Effector memory CD4-positive, alpha-beta T cell (primary cell): ENCODE results near the gene VEGFA.

ENCODE experiments used
- DNase-seq, 3 donors: peaks; one replicate each; pipeline ENCODE4 v3.0.0-alpha.2; 2020
- H3K27ac ChIP-seq: 2 replicates; pipeline ENCODE4 v1.7.0; 2013; ENCODE audit warnings: mild to moderate bottlenecking, low read length, moderate library complexity; ENCODE audit not compliant: insufficient read depth, poor library complexity, severe bottlenecking
- H3K27me3 ChIP-seq: replicated peaks from 2 replicates; pipeline ENCODE4 v1.7.0; 2013; ENCODE audit warnings: mild to moderate bottlenecking, low read length; ENCODE audit not compliant: insufficient read depth, control insufficient read depth, poor library complexity, severe bottlenecking
- H3K36me3 ChIP-seq: 2 replicates; pipeline ENCODE4 v1.7.0; 2013; ENCODE audit warnings: mild to moderate bottlenecking, low read length, moderate library complexity; ENCODE audit not compliant: control insufficient read depth, insufficient read depth
- H3K4me1 ChIP-seq: 2 replicates; pipeline ENCODE4 v1.7.0; 2013; ENCODE audit warnings: low read length, mild to moderate bottlenecking; ENCODE audit not compliant: control insufficient read depth, insufficient read depth, poor library complexity, severe bottlenecking
- H3K4me3 ChIP-seq: 2 replicates; pipeline ENCODE4 v1.7.0; 2013; ENCODE audit warnings: low read length, low read depth, mild to moderate bottlenecking; ENCODE audit not compliant: insufficient read depth, poor library complexity, severe bottlenecking
- H3K9me3 ChIP-seq: 2 replicates; pipeline ENCODE4 v1.7.0; 2013; ENCODE audit warnings: mild to moderate bottlenecking, low read length, moderate library complexity; ENCODE audit not compliant: control insufficient read depth

The VEGFA gene

GRCh38 chr6:43766500-43766853 lies 3.5 kb upstream of the VEGFA start:
- Histone ChIP-seq H3K4me1 (peaks cover 5% of the 10 kb centered on the region), H3K4me3 (no peak overlapping the region), H3K36me3 (no peaks in the 10 kb centered on the region), H3K9me3 (no peaks in the 10 kb centered on the region), H3K27me3 (no peaks in the 10 kb centered on the region), H3K27ac (no peak overlapping the region)
- no peak for DNase-seq

DNA sequence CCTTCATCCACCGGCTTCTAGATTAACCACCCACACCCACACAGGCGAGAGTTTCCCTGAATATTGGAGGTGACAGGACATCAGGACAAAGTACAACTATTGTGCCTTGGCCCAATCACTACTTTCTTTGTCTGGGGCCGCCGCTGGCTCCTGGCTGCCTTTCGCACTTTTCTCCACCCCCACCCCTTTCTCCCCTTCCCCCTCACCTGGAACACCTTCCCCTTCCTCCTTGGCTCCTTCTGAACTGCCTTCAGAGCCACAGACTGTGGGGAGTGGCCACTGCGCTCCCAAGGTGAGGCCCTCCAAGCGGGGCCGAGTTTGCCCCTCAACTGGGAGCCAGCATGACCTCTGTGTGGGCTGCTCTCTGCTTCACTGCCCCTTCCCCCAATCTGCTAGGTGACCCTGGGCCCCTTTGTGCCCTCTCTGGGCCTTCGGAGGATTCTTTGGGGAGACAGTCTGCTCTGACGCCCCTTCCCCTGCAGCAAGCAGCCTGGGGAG lies 3.0 kb upstream of the VEGFA start:
- Histone ChIP-seq H3K9me3 (no peaks in the 10 kb centered on the region), H3K27me3 (peaks cover under 1% of the 10 kb centered on the region), H3K4me1 (peaks cover 9% of the 10 kb centered on the region), H3K36me3 (no peaks in the 10 kb centered on the region), H3K27ac (no peak overlapping the region), H3K4me3 (no peak overlapping the region)
- DNase-seq: no peak

DNA sequence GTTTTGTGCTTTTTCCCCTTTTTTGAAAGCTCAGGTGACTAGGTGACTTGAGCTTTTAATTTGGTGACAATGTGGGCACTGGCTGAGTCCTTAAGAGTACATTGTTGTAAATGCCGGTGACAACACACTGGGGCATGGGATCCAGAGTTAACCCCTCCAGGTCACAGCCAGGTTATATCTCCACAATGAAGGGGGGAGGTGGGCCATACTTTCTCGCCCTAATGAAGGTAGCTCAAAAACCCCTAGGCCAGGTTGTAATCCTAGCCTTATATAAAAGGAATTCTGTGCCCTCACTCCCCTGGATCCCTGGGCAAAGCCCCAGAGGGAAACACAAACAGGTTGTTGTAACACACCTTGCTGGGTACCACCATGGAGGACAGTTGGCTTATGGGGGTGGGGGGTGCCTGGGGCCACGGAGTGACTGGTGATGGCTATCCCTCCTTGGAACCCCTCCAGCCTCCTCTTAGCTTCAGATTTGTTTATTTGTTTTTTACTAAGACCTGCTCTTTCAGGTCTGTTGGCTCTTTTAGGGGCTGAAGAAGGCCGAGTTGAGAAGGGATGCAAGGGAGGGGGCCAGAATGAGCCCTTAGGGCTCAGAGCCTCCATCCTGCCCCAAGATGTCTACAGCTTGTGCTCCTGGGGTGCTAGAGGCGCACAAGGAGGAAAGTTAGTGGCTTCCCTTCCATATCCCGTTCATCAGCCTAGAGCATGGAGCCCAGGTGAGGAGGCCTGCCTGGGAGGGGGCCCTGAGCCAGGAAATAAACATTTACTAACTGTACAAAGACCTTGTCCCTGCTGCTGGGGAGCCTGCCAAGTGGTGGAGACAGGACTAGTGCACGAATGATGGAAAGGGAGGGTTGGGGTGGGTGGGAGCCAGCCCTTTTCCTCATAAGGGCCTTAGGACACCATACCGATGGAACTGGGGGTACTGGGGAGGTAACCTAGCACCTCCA lies 2.2 kb upstream of the VEGFA start:
- no peak for DNase-seq
- H3K9me3 ChIP-seq: no peaks in the 10 kb centered on the region
- H3K36me3 ChIP-seq: no peaks in the 10 kb centered on the region
- H3K4me3 ChIP-seq: no peak overlapping the region
- H3K4me1 ChIP-seq: peaks cover 11% of the 10 kb centered on the region
- peaks cover 9% of the 10 kb centered on the region for H3K27me3 ChIP-seq
- H3K27ac ChIP-seq: no peak overlapping the region

DNA sequence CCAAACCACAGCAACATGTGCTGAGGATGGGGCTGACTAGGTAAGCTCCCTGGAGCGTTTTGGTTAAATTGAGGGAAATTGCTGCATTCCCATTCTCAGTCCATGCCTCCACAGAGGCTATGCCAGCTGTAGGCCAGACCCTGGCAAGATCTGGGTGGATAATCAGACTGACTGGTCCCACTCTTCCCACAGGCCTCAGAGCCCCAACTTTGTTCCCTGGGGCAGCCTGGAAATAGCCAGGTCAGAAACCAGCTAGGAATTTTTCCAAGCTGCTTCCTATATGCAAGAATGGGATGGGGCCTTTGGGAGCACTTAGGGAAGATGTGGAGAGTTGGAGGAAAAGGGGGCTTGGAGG lies 1.5 kb upstream of the VEGFA start:
- no peaks in the 10 kb centered on the region for H3K36me3 ChIP-seq

GRCh38 chr6:43768983-43769525 lies 957 bp upstream of the VEGFA start:
- peaks cover 11% of the 10 kb centered on the region for H3K4me1 ChIP-seq
- no peak overlapping the region for H3K4me3 ChIP-seq
- no peaks in the 10 kb centered on the region for H3K36me3 ChIP-seq
- DNase-seq: no peak
- H3K27ac ChIP-seq: no peak overlapping the region
- no peaks in the 10 kb centered on the region for H3K9me3 ChIP-seq
- H3K27me3 ChIP-seq: peaks cover 18% of the 10 kb centered on the region

More for the DNA sequence above, 1.5 kb upstream of the VEGFA start:
- Histone ChIP-seq H3K27ac (no peak overlapping the region), H3K4me1 (peaks cover 11% of the 10 kb centered on the region), H3K9me3 (no peaks in the 10 kb centered on the region), H3K4me3 (no peak overlapping the region), H3K27me3 (peaks cover 13% of the 10 kb centered on the region)
- no peak for DNase-seq

DNA sequence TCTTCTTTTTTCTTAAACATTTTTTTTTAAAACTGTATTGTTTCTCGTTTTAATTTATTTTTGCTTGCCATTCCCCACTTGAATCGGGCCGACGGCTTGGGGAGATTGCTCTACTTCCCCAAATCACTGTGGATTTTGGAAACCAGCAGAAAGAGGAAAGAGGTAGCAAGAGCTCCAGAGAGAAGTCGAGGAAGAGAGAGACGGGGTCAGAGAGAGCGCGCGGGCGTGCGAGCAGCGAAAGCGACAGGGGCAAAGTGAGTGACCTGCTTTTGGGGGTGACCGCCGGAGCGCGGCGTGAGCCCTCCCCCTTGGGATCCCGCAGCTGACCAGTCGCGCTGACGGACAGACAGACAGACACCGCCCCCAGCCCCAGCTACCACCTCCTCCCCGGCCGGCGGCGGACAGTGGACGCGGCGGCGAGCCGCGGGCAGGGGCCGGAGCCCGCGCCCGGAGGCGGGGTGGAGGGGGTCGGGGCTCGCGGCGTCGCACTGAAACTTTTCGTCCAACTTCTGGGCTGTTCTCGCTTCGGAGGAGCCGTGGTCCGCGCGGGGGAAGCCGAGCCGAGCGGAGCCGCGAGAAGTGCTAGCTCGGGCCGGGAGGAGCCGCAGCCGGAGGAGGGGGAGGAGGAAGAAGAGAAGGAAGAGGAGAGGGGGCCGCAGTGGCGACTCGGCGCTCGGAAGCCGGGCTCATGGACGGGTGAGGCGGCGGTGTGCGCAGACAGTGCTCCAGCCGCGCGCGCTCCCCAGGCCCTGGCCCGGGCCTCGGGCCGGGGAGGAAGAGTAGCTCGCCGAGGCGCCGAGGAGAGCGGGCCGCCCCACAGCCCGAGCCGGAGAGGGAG lies 580 bp downstream of the VEGFA start:
- peaks cover 22% of the 10 kb centered on the region for H3K27me3 ChIP-seq
- H3K4me3 ChIP-seq: peak overlapping the region; percentile 65
- peaks cover 14% of the 10 kb centered on the region for H3K4me1 ChIP-seq
- H3K27ac ChIP-seq: no peak overlapping the region
- DNase-seq: peak in 1 of 3 donors; percentile 5
- H3K36me3 ChIP-seq: no peaks in the 10 kb centered on the region
- no peaks in the 10 kb centered on the region for H3K9me3 ChIP-seq

DNA sequence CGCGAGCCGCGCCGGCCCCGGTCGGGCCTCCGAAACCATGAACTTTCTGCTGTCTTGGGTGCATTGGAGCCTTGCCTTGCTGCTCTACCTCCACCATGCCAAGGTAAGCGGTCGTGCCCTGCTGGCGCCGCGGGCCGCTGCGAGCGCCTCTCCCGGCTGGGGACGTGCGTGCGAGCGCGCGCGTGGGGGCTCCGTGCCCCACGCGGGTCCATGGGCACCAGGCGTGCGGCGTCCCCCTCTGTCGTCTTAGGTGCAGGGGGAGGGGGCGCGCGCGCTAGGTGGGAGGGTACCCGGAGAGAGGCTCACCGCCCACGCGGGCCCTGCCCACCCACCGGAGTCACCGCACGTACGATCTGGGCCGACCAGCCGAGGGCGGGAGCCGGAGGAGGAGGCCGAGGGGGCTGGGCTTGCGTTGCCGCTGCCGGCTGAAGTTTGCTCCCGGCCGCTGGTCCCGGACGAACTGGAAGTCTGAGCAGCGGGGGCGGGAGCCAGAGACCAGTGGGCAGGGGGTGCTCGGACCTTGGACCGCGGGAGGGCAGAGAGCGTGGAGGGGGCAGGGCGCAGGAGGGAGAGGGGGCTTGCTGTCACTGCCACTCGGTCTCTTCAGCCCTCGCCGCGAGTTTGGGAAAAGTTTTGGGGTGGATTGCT lies 1.3 kb downstream of the VEGFA start:
- Histone ChIP-seq H3K36me3 (no peaks in the 10 kb centered on the region), H3K27ac (no peak overlapping the region), H3K9me3 (no peaks in the 10 kb centered on the region), H3K4me3 (peak overlapping the region; percentile 65), H3K27me3 (peaks cover 22% of the 10 kb centered on the region), H3K4me1 (peaks cover 14% of the 10 kb centered on the region)
- peak in 2 of 3 donors; percentile 24 to 25 for DNase-seq

DNA sequence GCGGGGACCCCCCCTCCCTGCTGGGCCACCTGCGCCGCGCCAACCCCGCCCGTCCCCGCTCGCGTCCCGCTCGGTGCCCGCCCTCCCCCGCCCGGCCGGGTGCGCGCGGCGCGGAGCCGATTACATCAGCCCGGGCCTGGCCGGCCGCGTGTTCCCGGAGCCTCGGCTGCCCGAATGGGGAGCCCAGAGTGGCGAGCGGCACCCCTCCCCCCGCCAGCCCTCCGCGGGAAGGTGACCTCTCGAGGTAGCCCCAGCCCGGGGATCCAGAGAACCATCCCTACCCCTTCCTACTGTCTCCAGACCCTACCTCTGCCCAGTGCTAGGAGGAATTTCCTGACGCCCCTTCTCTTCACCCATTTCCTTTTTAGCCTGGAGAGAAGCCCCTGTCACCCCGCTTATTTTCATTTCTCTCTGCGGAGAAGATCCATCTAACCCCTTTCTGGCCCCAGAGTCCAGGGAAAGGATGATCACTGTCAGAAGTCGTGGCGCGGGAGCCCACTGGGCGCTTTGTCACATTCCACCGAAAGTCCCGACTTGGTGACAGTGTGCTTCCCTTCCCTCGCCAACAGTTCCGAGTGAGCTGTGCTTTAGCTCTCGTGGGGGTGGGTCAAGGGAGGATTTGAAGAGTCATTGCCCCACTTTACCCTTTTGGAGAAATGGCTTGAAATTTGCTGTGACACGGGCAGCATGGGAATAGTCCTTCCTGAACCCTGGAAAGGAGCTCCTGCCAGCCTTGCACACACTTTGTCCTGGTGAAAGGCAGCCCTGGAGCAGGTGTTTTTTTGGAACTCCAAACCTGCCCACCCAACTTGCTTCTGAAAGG lies 2.1 kb downstream of the VEGFA start:
- Histone ChIP-seq H3K4me3 (no peak overlapping the region), H3K9me3 (no peaks in the 10 kb centered on the region), H3K27me3 (peaks cover 22% of the 10 kb centered on the region), H3K36me3 (no peaks in the 10 kb centered on the region), H3K27ac (no peak overlapping the region), H3K4me1 (peaks cover 14% of the 10 kb centered on the region)
- DNase-seq: peak in 1 of 3 donors; percentile 5

GRCh38 chr6:43772681-43773049 lies 2.7 kb downstream of the VEGFA start:
- Histone ChIP-seq H3K36me3 (no peaks in the 10 kb centered on the region), H3K27ac (no peak overlapping the region), H3K27me3 (peaks cover 22% of the 10 kb centered on the region), H3K4me3 (no peak overlapping the region), H3K4me1 (peaks cover 14% of the 10 kb centered on the region), H3K9me3 (no peaks in the 10 kb centered on the region)
- DNase-seq: no peak
